Amniotic epithelial cell (primary cell): ENCODE results near the gene CHID1.
A peak's percentile ranks its signal among the peaks of the same experiment; 100 is the strongest.

ENCODE experiments used
- DNase-seq: peaks from one replicate; pipeline ENCODE4 v3.0.0-alpha.2; 2010; ENCODE audit warnings: low read depth

Gene CHID1

GRCh38 chr11:863910-864827 is 46.4 kb downstream of the CHID1 start:
- DNase-seq = no peak

GRCh38 chr11:863023-863909 is 47.3 kb downstream of the CHID1 start:
- DNase-seq = peak; percentile 51

DNA sequence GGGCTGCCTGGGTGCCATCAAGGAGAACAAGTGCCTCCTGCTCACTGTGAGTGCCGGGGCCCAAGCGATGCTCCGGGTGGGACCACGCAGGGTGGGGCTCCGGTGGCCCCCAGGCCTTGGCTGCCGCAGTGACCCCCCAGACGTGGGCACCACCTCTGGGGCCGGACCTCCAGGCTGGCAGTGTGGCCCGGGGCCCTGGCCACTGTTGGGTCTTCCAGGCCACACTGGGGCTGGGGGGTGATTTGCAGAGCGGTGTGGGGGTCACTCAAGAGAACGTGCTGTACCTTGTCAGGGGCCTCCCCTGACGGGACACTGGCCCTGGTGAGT is 48.0 kb downstream of the CHID1 start:
- no peak for DNase-seq

GRCh38 chr11:862081-862661 is 48.4 kb downstream of the CHID1 start:
- DNase-seq = no peak

DNA sequence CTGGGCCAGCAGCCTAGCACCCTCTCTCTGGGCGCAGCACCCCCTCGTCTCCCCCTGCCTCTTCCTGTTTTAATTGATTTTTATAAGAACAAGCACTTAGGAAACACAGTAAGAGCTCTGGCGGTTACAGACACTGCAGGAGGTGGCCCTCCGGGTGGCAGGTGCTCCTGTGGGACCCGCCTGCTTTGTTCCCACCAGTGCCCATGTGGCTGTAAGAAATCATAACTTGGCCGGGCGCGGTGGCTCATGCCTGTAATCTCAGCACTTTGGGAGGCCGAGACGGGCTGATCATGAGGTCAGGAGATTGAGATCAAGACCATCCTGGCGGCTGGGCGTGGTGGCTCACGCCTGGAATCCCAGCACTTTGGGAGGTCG is 49.5 kb downstream of the CHID1 start:
- no peak for DNase-seq

- DNase-seq = no peak
These were observed 50.1 kb downstream of the CHID1 start for GRCh38 chr11:860234-861104.

GRCh38 chr11:859394-860131 is 51.0 kb downstream of the CHID1 start:
- peak; percentile 93 for DNase-seq

- DNase-seq = no peak
These were observed 51.8 kb downstream of the CHID1 start for GRCh38 chr11:858762-859339.

- no peak for DNase-seq
These were observed 52.4 kb downstream of the CHID1 start for GRCh38 chr11:858053-858761.

DNA sequence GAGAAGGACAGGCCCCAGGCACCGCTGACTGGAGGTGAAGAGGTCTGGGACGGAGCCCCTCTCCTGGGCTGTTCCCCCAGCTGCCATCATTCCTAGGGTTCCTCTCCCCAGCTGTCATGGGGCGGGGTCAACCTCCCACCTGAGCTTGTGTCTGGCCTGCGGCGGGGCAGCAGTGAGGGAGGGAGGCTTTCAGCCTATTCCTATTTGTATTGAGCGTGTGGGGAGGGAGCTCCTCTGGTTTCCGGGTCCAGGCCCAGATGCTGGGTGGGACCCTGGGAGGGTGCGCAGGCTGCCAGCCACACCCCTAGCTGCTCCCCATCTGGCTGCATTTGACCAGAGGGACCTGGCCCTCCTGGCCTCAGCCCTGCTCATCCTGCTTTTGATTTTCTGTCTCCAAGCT is 54.2 kb downstream of the CHID1 start:
- DNase-seq = no peak

DNA sequence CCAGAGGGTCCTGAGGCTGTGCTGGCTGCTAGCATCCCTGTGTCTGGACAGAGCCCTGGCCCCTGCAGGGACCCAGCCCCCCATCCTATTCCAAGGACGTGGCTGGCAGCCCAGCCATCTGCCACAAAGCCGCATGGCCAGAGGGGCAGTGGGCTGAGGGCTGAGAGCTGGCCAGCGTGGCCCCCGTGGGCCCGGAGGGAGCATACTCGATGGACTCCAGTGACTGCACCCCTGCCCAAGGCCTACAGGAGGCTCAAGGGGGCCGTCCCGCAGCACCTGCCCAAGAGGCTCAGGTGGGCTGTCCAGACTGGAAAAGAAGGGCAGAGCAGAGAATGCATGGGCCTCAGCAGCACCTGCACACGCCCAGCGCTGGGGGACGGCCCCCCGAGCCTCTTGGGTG is 54.8 kb downstream of the CHID1 start:
- DNase-seq = no peak

DNA sequence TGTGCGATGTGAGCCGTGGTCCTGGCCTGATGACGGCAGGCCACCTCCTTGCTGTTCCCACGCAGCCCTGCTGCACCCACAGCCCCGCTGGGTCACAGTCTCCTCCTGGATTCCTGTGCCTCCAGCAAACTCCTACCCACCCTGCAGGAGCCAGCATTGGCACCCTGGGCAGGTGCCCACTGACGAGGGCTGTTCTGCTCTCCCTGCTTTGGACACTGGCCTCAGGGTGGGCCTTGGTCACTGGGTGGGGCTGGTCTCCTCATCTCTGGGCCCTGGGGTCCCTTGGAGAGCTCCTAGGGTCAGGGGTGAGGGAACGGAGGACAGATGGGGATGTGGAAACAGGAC is 55.3 kb downstream of the CHID1 start:
- no peak for DNase-seq

GRCh38 chr11:854601-855329 is 55.8 kb downstream of the CHID1 start:
- DNase-seq = no peak

GRCh38 chr11:853682-854448 is 56.7 kb downstream of the CHID1 start:
- no peak for DNase-seq

DNA sequence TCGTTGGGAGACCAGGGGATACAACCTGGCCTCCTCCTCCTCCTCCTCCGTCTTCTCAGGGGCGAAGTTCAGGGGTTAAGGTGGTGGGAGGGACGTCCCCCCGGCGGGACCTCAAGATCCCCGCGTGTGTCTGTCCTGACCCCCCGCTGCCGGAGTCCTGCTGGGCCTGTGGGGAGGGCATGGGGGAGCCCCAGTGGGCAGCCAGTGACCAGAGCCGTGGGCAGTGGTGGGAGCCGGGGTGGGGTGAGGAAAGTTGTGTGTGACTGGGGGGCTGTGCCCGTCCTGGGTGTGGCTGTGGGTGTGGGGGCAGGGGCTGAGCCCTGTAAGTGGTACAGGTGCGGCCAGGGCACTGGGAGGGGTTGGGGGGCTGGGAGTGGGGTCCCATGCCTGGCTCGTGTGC is 57.8 kb downstream of the CHID1 start:
- no peak for DNase-seq

GRCh38 chr11:850775-851763 is 59.5 kb downstream of the CHID1 start:
- no peak for DNase-seq

DNA sequence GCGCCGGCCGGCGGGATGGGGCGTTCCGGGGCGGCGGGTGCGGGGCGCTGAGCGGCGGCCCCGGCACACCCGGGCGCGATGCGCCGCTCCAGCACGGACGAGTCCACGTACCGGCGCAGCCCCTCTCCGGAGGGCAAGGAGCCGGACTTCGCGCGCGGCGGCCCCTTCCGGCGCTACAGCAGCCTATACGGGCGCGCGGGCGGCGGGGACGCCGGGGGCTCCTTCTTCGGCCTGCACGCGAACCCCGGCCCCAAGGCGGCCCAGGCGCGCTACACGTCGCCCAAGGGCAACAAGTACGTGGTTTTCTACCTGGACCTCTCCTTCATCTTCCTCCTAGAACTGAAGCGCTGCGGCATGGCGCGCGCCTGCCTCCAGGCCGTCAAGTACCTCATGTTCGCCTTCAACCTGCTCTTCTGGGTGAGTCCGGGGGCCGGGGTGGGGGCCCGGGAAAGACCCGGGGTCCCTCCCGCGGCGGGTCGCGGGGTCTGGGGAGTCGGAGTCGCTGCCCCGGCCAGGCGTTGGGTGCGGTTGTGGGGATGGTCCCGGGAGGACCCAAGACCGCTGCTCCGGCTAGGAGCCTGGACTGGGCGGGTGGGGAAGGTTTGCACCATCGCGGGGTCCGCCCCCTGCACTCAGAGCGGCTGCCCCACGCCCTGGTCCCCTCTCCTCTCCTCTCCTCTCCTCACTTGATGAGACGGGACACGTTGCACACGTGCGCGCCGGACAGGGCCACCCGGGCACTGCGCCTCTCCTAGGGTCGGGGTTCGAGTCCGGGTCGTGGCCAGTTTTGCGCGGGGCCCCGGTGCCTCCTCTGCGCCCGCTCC is 60.4 kb downstream of the CHID1 start:
- DNase-seq = no peak
